Stimulated activated naive CD8-positive, alpha-beta T cell treated with anti-CD3 and anti-CD28 coated beads, Interleukin-15, Interleukin-2, amounts not matched to agents 100 ng/mL and 50 ng/mL, for 24 hours (primary cell): ENCODE measurements around the gene SREK1.
"Not testable (repeated sequence)": the region's sequence is repeated elsewhere in the genome, so short reads cannot be mapped to it uniquely, and the experiment has no call there.

Source experiments
- H3K27ac Mint-ChIP-seq: one replicate; pipeline ENCODE4 v1.8.0; 2021; ENCODE audit warnings: mild to moderate bottlenecking, mixed read lengths
- H3K27me3 Mint-ChIP-seq: one replicate; pipeline ENCODE4 v1.8.0; 2021; ENCODE audit warnings: mixed read lengths
- H3K36me3 Mint-ChIP-seq: one replicate; pipeline ENCODE4 v1.8.0; 2021; ENCODE audit warnings: low read depth, mixed read lengths
- H3K4me1 Mint-ChIP-seq: one replicate; pipeline ENCODE4 v1.8.0; 2021; ENCODE audit warnings: low read depth, mixed read lengths
- H3K4me3 Mint-ChIP-seq: one replicate; pipeline ENCODE4 v1.8.0; 2021; ENCODE audit warnings: mild to moderate bottlenecking, mixed read lengths
- H3K9me3 Mint-ChIP-seq: one replicate; pipeline ENCODE4 v1.8.0; 2021; ENCODE audit warnings: mixed read lengths

The SREK1 gene

GRCh38 chr5:66179297-66180051 is 35.4 kb downstream of the SREK1 start:
- Mint-ChIP-seq H3K4me3 (no peak overlapping the region), H3K9me3 (no peaks in the 10 kb centered on the region), H3K4me1 (peaks cover 11% of the 10 kb centered on the region), H3K27me3 (no peaks in the 10 kb centered on the region), H3K36me3 (peaks cover 79% of the 10 kb centered on the region), H3K27ac (no peak overlapping the region)

GRCh38 chr5:66180282-66181155 is 36.4 kb downstream of the SREK1 start:
- no peak overlapping the region for H3K4me3 Mint-ChIP-seq
- H3K36me3 Mint-ChIP-seq, result peaks cover 69% of the 10 kb centered on the region
- H3K27ac Mint-ChIP-seq, result peak overlapping the region; percentile 45
- H3K27me3 Mint-ChIP-seq, result no peaks in the 10 kb centered on the region
- H3K4me1 Mint-ChIP-seq, result peaks cover 11% of the 10 kb centered on the region
- no peaks in the 10 kb centered on the region for H3K9me3 Mint-ChIP-seq

GRCh38 chr5:66186108-66186507 is 42.0 kb downstream of the SREK1 start:
- H3K4me1 Mint-ChIP-seq, result no peaks in the 10 kb centered on the region
- H3K4me3 Mint-ChIP-seq, result no peak overlapping the region
- H3K9me3 Mint-ChIP-seq, result no peaks in the 10 kb centered on the region
- no peaks in the 10 kb centered on the region for H3K27me3 Mint-ChIP-seq
- H3K27ac Mint-ChIP-seq, result no peak overlapping the region
- H3K36me3 Mint-ChIP-seq, result peaks cover 20% of the 10 kb centered on the region

- Mint-ChIP-seq H3K4me1 (no peaks in the 10 kb centered on the region), H3K27ac (no peak overlapping the region), H3K36me3 (peaks cover 13% of the 10 kb centered on the region), H3K4me3 (no peak overlapping the region), H3K27me3 (no peaks in the 10 kb centered on the region), H3K9me3 (no peaks in the 10 kb centered on the region)
Observed at GRCh38 chr5:66193419-66193818, 49.3 kb downstream of the SREK1 start.

- Mint-ChIP-seq H3K27me3 (no peaks in the 10 kb centered on the region), H3K4me3 (no peak overlapping the region), H3K27ac (no peak overlapping the region), H3K36me3 (peaks cover 5% of the 10 kb centered on the region), H3K9me3 (peaks cover 5% of the 10 kb centered on the region), H3K4me1 (no peaks in the 10 kb centered on the region)
Observed at GRCh38 chr5:66197764-66198405, 53.8 kb downstream of the SREK1 start.

GRCh38 chr5:66198837-66199236 is 54.7 kb downstream of the SREK1 start:
- Mint-ChIP-seq H3K9me3 (peaks cover 5% of the 10 kb centered on the region), H3K27me3 (no peaks in the 10 kb centered on the region), H3K4me1 (no peaks in the 10 kb centered on the region), H3K27ac (no peak overlapping the region), H3K4me3 (no peak overlapping the region), H3K36me3 (peaks cover 5% of the 10 kb centered on the region)

- Mint-ChIP-seq H3K27me3 (no peaks in the 10 kb centered on the region), H3K4me1 (no peaks in the 10 kb centered on the region), H3K36me3 (no peaks in the 10 kb centered on the region), H3K9me3 (peaks cover 5% of the 10 kb centered on the region), H3K4me3 (no peak overlapping the region), H3K27ac (no peak overlapping the region)
Observed at GRCh38 chr5:66203531-66203930, 59.4 kb downstream of the SREK1 start.

GRCh38 chr5:66206465-66206864 is 62.4 kb downstream of the SREK1 start:
- no peaks in the 10 kb centered on the region for H3K27me3 Mint-ChIP-seq
- H3K4me3 Mint-ChIP-seq, result no peak overlapping the region

GRCh38 chr5:66207800-66208561 is 63.9 kb downstream of the SREK1 start:
- no peaks in the 10 kb centered on the region for H3K36me3 Mint-ChIP-seq
- no peak overlapping the region for H3K4me3 Mint-ChIP-seq
- no peaks in the 10 kb centered on the region for H3K9me3 Mint-ChIP-seq
- no peaks in the 10 kb centered on the region for H3K4me1 Mint-ChIP-seq
- no peaks in the 10 kb centered on the region for H3K27me3 Mint-ChIP-seq
- H3K27ac Mint-ChIP-seq, result no peak overlapping the region

More at GRCh38 chr5:66206465-66206864, 62.4 kb downstream of the SREK1 start:
- Mint-ChIP-seq H3K27ac (no peak overlapping the region), H3K4me1 (no peaks in the 10 kb centered on the region), H3K36me3 (no peaks in the 10 kb centered on the region), H3K9me3 (peaks cover 5% of the 10 kb centered on the region)

GRCh38 chr5:66209350-66209749 is 65.2 kb downstream of the SREK1 start:
- Mint-ChIP-seq H3K36me3 (no peaks in the 10 kb centered on the region), H3K27me3 (no peaks in the 10 kb centered on the region), H3K27ac (no peak overlapping the region), H3K9me3 (no peaks in the 10 kb centered on the region), H3K4me3 (no peak overlapping the region), H3K4me1 (no peaks in the 10 kb centered on the region)

GRCh38 chr5:66209794-66210193 is 65.7 kb downstream of the SREK1 start:
- Mint-ChIP-seq H3K9me3 (no peaks in the 10 kb centered on the region), H3K27me3 (no peaks in the 10 kb centered on the region), H3K4me3 (no peak overlapping the region), H3K36me3 (no peaks in the 10 kb centered on the region), H3K4me1 (no peaks in the 10 kb centered on the region), H3K27ac (no peak overlapping the region)

GRCh38 chr5:66213533-66213932 is 69.4 kb downstream of the SREK1 start:
- H3K36me3 Mint-ChIP-seq, result no peaks in the 10 kb centered on the region
- H3K4me3 Mint-ChIP-seq, result no peak overlapping the region
- H3K27ac Mint-ChIP-seq, result no peak overlapping the region
- no peaks in the 10 kb centered on the region for H3K9me3 Mint-ChIP-seq
- no peaks in the 10 kb centered on the region for H3K27me3 Mint-ChIP-seq
- H3K4me1 Mint-ChIP-seq, result no peaks in the 10 kb centered on the region

- Mint-ChIP-seq H3K9me3 (no peaks in the 10 kb centered on the region), H3K4me3 (no peak overlapping the region), H3K36me3 (no peaks in the 10 kb centered on the region), H3K4me1 (no peaks in the 10 kb centered on the region), H3K27ac (no peak overlapping the region), H3K27me3 (no peaks in the 10 kb centered on the region)
Observed at GRCh38 chr5:66222455-66222854, 78.4 kb downstream of the SREK1 start.

- H3K27ac Mint-ChIP-seq, H3K4me1 Mint-ChIP-seq, H3K9me3 Mint-ChIP-seq, H3K4me3 Mint-ChIP-seq, H3K36me3 Mint-ChIP-seq, H3K27me3 Mint-ChIP-seq: not testable (repeated sequence)
Observed at GRCh38 chr5:66222896-66223295, 78.8 kb downstream of the SREK1 start.
